OCI-LY1 (cell line): Measurements from ENCODE around the gene CFAP157.
A peak's percentile ranks its signal among the peaks of the same experiment; 100 is the strongest.

ENCODE experiments used
- H2AFZ ChIP-seq: fragments of 200-600 bp; sonication (generic), shearing (Covaris generic); 2 replicates; pipeline ENCODE4 v1.6.0; 2014; ENCODE audit warnings: antibody characterized with exemption, mild to moderate bottlenecking, low read length
- H3F3A ChIP-seq: fragments of 200-600 bp; sonication (generic), shearing (Covaris generic); 2 replicates; pipeline ENCODE4 v1.6.0; 2014; ENCODE audit warnings: mild to moderate bottlenecking, antibody characterized with exemption, low read length, moderate library complexity; ENCODE audit not compliant: insufficient read depth
- H3K27ac ChIP-seq: fragments of 200-600 bp; sonication (generic); 2 replicates; pipeline ENCODE4 v1.5.1; 2014; ENCODE audit warnings: low read length, mixed run types, mild to moderate bottlenecking, low read depth; ENCODE audit not compliant: poor library complexity, severe bottlenecking
- H3K27me3 ChIP-seq: fragments of 200-600 bp; sonication (generic); 2 replicates; pipeline ENCODE4 v1.6.0; 2014; ENCODE audit warnings: antibody characterized with exemption, mild to moderate bottlenecking, low read length, moderate library complexity; ENCODE audit not compliant: insufficient read depth
- H3K36me3 ChIP-seq: fragments of 200-600 bp; sonication (generic); 2 replicates; pipeline ENCODE4 v1.6.1; 2014; ENCODE audit warnings: mild to moderate bottlenecking, antibody characterized with exemption, low read length, moderate library complexity, mixed read lengths; ENCODE audit not compliant: insufficient read depth
- H3K4me1 ChIP-seq: fragments of 200-600 bp; sonication (generic); 2 replicates; pipeline ENCODE4 v1.5.1; 2014; ENCODE audit warnings: mild to moderate bottlenecking, low read length, moderate library complexity; ENCODE audit not compliant: insufficient read depth, severe bottlenecking
- H3K4me2 ChIP-seq: fragments of 200-600 bp; sonication (generic), shearing (Covaris generic); 2 replicates; pipeline ENCODE4 v1.6.1; 2014; ENCODE audit warnings: low read length
- H3K4me3 ChIP-seq: fragments of 200-600 bp; sonication (generic); 2 replicates; pipeline ENCODE4 v1.5.1; 2014; ENCODE audit warnings: low read length, low read depth, mild to moderate bottlenecking, mixed read lengths; ENCODE audit not compliant: poor library complexity, severe bottlenecking
- H3K79me2 ChIP-seq: fragments of 200-600 bp; shearing (Covaris generic); 2 replicates; pipeline ENCODE4 v1.6.1; 2016; ENCODE audit warnings: mixed run types, low read length, mixed read lengths; ENCODE audit not compliant: insufficient read depth
- H3K9ac ChIP-seq: fragments of 200-600 bp; sonication (generic), shearing (Covaris generic); 2 replicates; pipeline ENCODE4 v1.6.1; 2014; ENCODE audit warnings: mild to moderate bottlenecking, low read length, mixed read lengths
- H3K9me2 ChIP-seq: fragments of 200-600 bp; sonication (generic), shearing (Covaris generic); 2 replicates; pipeline ENCODE4 v1.6.1; 2014; ENCODE audit warnings: low read depth, mild to moderate bottlenecking, low read length, mixed read lengths
- H3K9me3 ChIP-seq: fragments of 200-600 bp; shearing (Covaris generic); 2 replicates; pipeline ENCODE4 v1.6.1; 2014; ENCODE audit warnings: low read length, mixed read lengths
- H4K20me1 ChIP-seq: fragments of 200-600 bp; sonication (generic), shearing (Covaris generic); 2 replicates; pipeline ENCODE4 v1.6.0; 2016; ENCODE audit warnings: mild to moderate bottlenecking, low read length; ENCODE audit not compliant: insufficient read depth
- EZH2 ChIP-seq: fragments of 200-600 bp; sonication (generic), shearing (Covaris generic); IDR thresholded peaks from 2 replicates; pipeline ENCODE4 v1.8.0; 2017; ENCODE audit warnings: borderline replicate concordance, mixed run types, mild to moderate bottlenecking, antibody characterized with exemption, low read length, moderate library complexity, mixed read lengths
- TF ChIP-seq, protein P1 (sequence below): fragments of 200-600 bp; sonication (generic), shearing (Covaris generic); IDR thresholded peaks from 2 replicates; pipeline ENCODE4 v1.5.1; 2017; ENCODE audit warnings: mild to moderate bottlenecking, antibody characterized with exemption, low read length, moderate library complexity, mixed read lengths

The CFAP157 gene

DNA sequence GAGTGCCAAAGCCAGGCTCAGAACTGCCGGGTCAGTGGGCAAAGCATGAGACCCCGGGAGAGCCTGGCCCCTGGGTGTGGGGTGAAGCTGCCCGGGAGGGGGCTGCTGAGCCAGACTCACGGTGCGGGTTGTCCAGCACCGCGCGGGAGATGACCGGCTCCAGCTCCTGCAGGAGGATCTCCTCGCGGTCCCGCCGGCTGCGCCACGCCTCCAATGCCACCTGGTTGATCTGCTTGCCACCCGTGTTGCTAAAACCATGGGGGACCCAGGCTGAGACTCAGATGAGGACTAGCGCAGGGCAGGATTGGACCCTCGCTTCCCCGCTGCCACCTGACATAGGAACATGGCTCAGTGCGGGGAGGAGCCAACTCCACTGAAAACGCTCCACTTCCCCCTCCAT, 25.7 kb downstream of the CFAP157 start:
- Histone ChIP-seq H3K27ac (no peak overlapping the region), H3K4me1 (peaks cover 16% of the 10 kb centered on the region), H3K9ac (no peak overlapping the region)

DNA sequence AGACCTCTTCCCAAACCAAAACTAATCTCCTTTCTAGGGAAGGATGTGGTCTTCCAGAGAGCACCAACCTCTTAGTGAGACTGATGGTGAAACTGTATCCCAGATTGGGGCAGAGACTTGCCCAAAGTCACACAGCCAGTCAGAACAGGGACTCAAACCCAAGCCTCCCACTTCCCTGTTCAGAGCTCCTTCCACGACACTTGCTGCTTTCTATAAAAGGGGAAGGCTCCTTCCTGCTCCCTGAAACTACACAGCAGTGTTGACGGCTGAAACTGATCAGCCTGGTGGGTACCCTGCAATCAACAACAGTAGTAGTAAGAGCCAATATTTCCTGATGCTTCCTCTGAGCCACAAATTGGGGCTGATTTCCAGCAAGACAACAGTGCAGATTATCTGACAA, 26.8 kb downstream of the CFAP157 start:
- H3K4me3 ChIP-seq = no peak overlapping the region
- H3K36me3 ChIP-seq = peaks cover 7% of the 10 kb centered on the region; the same call in 1 of the 2 replicates
- H3K4me2 ChIP-seq = no peak overlapping the region
- no peaks in the 10 kb centered on the region for H3F3A ChIP-seq
- H3K4me1 ChIP-seq = peaks cover 16% of the 10 kb centered on the region
- no peaks in the 10 kb centered on the region for H4K20me1 ChIP-seq
- H3K79me2 ChIP-seq = no peaks in the 10 kb centered on the region
- no peaks in the 10 kb centered on the region for H3K27me3 ChIP-seq
- TF ChIP-seq, protein P1, sequence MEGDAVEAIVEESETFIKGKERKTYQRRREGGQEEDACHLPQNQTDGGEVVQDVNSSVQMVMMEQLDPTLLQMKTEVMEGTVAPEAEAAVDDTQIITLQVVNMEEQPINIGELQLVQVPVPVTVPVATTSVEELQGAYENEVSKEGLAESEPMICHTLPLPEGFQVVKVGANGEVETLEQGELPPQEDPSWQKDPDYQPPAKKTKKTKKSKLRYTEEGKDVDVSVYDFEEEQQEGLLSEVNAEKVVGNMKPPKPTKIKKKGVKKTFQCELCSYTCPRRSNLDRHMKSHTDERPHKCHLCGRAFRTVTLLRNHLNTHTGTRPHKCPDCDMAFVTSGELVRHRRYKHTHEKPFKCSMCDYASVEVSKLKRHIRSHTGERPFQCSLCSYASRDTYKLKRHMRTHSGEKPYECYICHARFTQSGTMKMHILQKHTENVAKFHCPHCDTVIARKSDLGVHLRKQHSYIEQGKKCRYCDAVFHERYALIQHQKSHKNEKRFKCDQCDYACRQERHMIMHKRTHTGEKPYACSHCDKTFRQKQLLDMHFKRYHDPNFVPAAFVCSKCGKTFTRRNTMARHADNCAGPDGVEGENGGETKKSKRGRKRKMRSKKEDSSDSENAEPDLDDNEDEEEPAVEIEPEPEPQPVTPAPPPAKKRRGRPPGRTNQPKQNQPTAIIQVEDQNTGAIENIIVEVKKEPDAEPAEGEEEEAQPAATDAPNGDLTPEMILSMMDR = no peak
- TF ChIP-seq EZH2 = no peak
- H3K9me2 ChIP-seq = no peaks in the 10 kb centered on the region
- H3K9me3 ChIP-seq = no peaks in the 10 kb centered on the region
- H3K9ac ChIP-seq = no peak overlapping the region
- H3K27ac ChIP-seq = no peak overlapping the region
- H2AFZ ChIP-seq = no peak overlapping the region

More for the DNA sequence above, 25.7 kb downstream of the CFAP157 start:
- H3K36me3 ChIP-seq = no peaks in the 10 kb centered on the region
- TF ChIP-seq EZH2 = no peak
- TF ChIP-seq, protein P1 = no peak
- no peaks in the 10 kb centered on the region for H3K9me3 ChIP-seq
- H3K4me3 ChIP-seq = no peak overlapping the region
- H3F3A ChIP-seq = no peaks in the 10 kb centered on the region
- H3K4me2 ChIP-seq = no peak overlapping the region
- H3K27me3 ChIP-seq = no peaks in the 10 kb centered on the region
- H3K9me2 ChIP-seq = no peaks in the 10 kb centered on the region
- no peaks in the 10 kb centered on the region for H4K20me1 ChIP-seq
- H3K79me2 ChIP-seq = no peaks in the 10 kb centered on the region
- no peak overlapping the region for H2AFZ ChIP-seq

DNA sequence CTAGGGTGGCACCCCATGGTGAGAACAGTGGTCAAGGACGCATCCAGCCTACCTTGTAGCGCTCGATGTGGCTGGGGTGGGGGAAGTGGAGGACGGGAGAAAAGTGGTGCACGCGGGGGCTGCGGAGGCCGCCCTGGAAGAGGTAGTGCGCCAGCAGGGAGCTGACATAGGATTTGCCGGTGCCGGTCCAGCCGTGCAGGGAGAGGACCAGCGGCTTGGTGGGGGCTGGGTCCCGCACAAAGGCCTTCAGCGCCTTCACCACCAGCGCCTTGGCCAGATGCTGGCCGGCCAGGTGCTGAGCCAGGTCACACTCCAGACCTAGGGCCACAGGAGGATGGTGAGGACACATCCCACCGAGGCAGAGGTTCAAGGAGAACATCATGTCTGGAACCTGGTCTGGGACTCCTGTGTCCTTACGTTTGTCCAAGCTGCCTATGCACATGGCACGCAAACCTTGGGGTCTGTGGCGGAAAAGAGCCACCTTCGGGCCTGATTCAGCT, 27.5 kb downstream of the CFAP157 start:
- Histone ChIP-seq H3K27me3 (no peaks in the 10 kb centered on the region), H3K4me3 (peak overlapping the region; percentile 70), H3K9ac (peak overlapping the region; percentile 65; the same call in 1 of the 2 replicates), H3K4me1 (peaks cover 16% of the 10 kb centered on the region), H3K79me2 (no peaks in the 10 kb centered on the region), H4K20me1 (no peaks in the 10 kb centered on the region), H3F3A (no peaks in the 10 kb centered on the region), H3K9me2 (no peaks in the 10 kb centered on the region), H3K27ac (no peak overlapping the region), H3K4me2 (peak overlapping the region; percentile 79), H3K9me3 (no peaks in the 10 kb centered on the region), H2AFZ (no peak overlapping the region), H3K36me3 (peaks cover 9% of the 10 kb centered on the region; the same call in 1 of the 2 replicates)
- TF ChIP-seq, protein P1 = no peak; the same call in 1 of the 2 replicates
- TF ChIP-seq EZH2 = no peak
